ENCODE measurements around the gene IL18.

GRCh38 chr11:112121981-112122615 lies 41.8 kb downstream of the IL18 start:
- TF ChIP-seq EZH2phosphoT487 (IDR thresholded peaks at IDR 0.05; ENCODE audit: unreplicated experiment) (no peak), POLR2AphosphoS5 (IDR thresholded peaks at IDR 0.05; ENCODE audit: low read depth) (no peak), EZH2 (IDR thresholded peaks at IDR 0.05; ENCODE audit: low read depth, unreplicated experiment) (no peak), CREB1 (CRISPR knock-in tag; IDR thresholded peaks at IDR 0.05; ENCODE audit: low read depth) (no peak)
- TF ChIP-seq, protein P1, sequence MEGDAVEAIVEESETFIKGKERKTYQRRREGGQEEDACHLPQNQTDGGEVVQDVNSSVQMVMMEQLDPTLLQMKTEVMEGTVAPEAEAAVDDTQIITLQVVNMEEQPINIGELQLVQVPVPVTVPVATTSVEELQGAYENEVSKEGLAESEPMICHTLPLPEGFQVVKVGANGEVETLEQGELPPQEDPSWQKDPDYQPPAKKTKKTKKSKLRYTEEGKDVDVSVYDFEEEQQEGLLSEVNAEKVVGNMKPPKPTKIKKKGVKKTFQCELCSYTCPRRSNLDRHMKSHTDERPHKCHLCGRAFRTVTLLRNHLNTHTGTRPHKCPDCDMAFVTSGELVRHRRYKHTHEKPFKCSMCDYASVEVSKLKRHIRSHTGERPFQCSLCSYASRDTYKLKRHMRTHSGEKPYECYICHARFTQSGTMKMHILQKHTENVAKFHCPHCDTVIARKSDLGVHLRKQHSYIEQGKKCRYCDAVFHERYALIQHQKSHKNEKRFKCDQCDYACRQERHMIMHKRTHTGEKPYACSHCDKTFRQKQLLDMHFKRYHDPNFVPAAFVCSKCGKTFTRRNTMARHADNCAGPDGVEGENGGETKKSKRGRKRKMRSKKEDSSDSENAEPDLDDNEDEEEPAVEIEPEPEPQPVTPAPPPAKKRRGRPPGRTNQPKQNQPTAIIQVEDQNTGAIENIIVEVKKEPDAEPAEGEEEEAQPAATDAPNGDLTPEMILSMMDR (conservative IDR thresholded peaks at IDR 0.05; ENCODE audit: low read depth in 2 of 2) = no peak
- TF ChIP-seq, protein P2, sequence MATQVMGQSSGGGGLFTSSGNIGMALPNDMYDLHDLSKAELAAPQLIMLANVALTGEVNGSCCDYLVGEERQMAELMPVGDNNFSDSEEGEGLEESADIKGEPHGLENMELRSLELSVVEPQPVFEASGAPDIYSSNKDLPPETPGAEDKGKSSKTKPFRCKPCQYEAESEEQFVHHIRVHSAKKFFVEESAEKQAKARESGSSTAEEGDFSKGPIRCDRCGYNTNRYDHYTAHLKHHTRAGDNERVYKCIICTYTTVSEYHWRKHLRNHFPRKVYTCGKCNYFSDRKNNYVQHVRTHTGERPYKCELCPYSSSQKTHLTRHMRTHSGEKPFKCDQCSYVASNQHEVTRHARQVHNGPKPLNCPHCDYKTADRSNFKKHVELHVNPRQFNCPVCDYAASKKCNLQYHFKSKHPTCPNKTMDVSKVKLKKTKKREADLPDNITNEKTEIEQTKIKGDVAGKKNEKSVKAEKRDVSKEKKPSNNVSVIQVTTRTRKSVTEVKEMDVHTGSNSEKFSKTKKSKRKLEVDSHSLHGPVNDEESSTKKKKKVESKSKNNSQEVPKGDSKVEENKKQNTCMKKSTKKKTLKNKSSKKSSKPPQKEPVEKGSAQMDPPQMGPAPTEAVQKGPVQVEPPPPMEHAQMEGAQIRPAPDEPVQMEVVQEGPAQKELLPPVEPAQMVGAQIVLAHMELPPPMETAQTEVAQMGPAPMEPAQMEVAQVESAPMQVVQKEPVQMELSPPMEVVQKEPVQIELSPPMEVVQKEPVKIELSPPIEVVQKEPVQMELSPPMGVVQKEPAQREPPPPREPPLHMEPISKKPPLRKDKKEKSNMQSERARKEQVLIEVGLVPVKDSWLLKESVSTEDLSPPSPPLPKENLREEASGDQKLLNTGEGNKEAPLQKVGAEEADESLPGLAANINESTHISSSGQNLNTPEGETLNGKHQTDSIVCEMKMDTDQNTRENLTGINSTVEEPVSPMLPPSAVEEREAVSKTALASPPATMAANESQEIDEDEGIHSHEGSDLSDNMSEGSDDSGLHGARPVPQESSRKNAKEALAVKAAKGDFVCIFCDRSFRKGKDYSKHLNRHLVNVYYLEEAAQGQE (IDR thresholded peaks at IDR 0.05; ENCODE audit: unreplicated experiment) = no peak
- TF ChIP-seq, protein P3, sequence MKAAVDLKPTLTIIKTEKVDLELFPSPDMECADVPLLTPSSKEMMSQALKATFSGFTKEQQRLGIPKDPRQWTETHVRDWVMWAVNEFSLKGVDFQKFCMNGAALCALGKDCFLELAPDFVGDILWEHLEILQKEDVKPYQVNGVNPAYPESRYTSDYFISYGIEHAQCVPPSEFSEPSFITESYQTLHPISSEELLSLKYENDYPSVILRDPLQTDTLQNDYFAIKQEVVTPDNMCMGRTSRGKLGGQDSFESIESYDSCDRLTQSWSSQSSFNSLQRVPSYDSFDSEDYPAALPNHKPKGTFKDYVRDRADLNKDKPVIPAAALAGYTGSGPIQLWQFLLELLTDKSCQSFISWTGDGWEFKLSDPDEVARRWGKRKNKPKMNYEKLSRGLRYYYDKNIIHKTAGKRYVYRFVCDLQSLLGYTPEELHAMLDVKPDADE (IDR thresholded peaks at IDR 0.05) = no peak

All from GM23338 (cell line).